Activated T-cell treated with anti-CD3 and anti-CD28 coated beads for 48 hours (primary cell): Measurements from ENCODE around the gene FIG4.
"Not testable (repeated sequence)": the region's sequence is repeated elsewhere in the genome, so short reads cannot be mapped to it uniquely, and the experiment has no call there.

Experiments used
- DNase-seq: peaks from one replicate; pipeline ENCODE4 v3.0.0-alpha.2; 2020; ENCODE audit warnings: low read depth

Gene FIG4

GRCh38 chr6:109690737-109691621 lies at the start of gene FIG4, which contains the start of gene AK9:
Gene FIG4 (plus strand): TSS chr6:109691296. CDS start chr6:109691436, 140 bp downstream.
Gene AK9 (minus strand): TSS chr6:109691202. CDS start chr6:109675745, 15,457 bp downstream.
- DNase-seq: peak; percentile 88

GRCh38 chr6:109644131-109644530 lies 47.0 kb upstream of the FIG4 start:
- DNase-seq: no peak

GRCh38 chr6:109653264-109653663 lies 37.8 kb upstream of the FIG4 start:
- DNase-seq: no peak

- DNase-seq: no peak
Measured at GRCh38 chr6:109655761-109656262, 35.3 kb upstream of the FIG4 start.

- no peak for DNase-seq
Measured at GRCh38 chr6:109660526-109661320, 30.4 kb upstream of the FIG4 start.

- no peak for DNase-seq
Measured at GRCh38 chr6:109662192-109662591, 28.9 kb upstream of the FIG4 start.

- no peak for DNase-seq
Measured at GRCh38 chr6:109669811-109670210, 21.3 kb upstream of the FIG4 start.

GRCh38 chr6:109671733-109672132 lies 19.4 kb upstream of the FIG4 start:
- DNase-seq: no peak

GRCh38 chr6:109672175-109672574 lies 18.9 kb upstream of the FIG4 start:
- no peak for DNase-seq

- no peak for DNase-seq
Measured at GRCh38 chr6:109672839-109673238, 18.3 kb upstream of the FIG4 start.

- DNase-seq: no peak
Measured at GRCh38 chr6:109676724-109677123, 14.4 kb upstream of the FIG4 start.

- no peak for DNase-seq
Measured at GRCh38 chr6:109678240-109678639, 12.9 kb upstream of the FIG4 start.

- DNase-seq: not testable (repeated sequence)
Measured at GRCh38 chr6:109678661-109679505, 12.2 kb upstream of the FIG4 start.

GRCh38 chr6:109686566-109687265 lies 4.4 kb upstream of the FIG4 start:
- DNase-seq: no peak

GRCh38 chr6:109687271-109687761 lies 3.8 kb upstream of the FIG4 start:
- DNase-seq: no peak

GRCh38 chr6:109690373-109690736 lies 741 bp upstream of the FIG4 start:
- peak; percentile 59 for DNase-seq

GRCh38 chr6:109693111-109693510 lies 2.0 kb downstream of the FIG4 start:
- no peak for DNase-seq

- no peak for DNase-seq
Measured at GRCh38 chr6:109695468-109695867, 4.4 kb downstream of the FIG4 start.

GRCh38 chr6:109696355-109696754 lies 5.3 kb downstream of the FIG4 start:
- no peak for DNase-seq

GRCh38 chr6:109701221-109701620 lies 10.1 kb downstream of the FIG4 start:
- DNase-seq: no peak

GRCh38 chr6:109701774-109702173 lies 10.7 kb downstream of the FIG4 start:
- DNase-seq: no peak
